HepG2 (cell line): ENCODE data around the gene CAPN12. TPM values are rescaled to one million over a fixed set of nuclear protein-coding genes. Genes with fewer than 3 reads are reported as not detected.

Experiments
- FOXC1 ChIP-seq: sonication (generic); formaldehyde crosslinking; IDR thresholded peaks from 2 replicates; pipeline ENCODE4 v1.8.0; 2022; ENCODE audit warnings: mild to moderate bottlenecking, missing genetic modification reagents, borderline replicate concordance
- HNF4A ChIP-seq: sonication (generic); formaldehyde crosslinking; IDR thresholded peaks from 2 replicates; pipeline ENCODE4 v1.4.0; 2020; ENCODE audit warnings: missing genetic modification reagents
- MIER2 ChIP-seq: IDR thresholded peaks from 2 replicates; pipeline ENCODE4 v1.6.1; 2016; ENCODE audit warnings: missing biosample characterization, missing genetic modification reagents
- RAD51 ChIP-seq: fragments of 450-650 bp; IDR thresholded peaks from 2 replicates; pipeline ENCODE4 v1.6.1; 2016; ENCODE audit warnings: borderline replicate concordance
- REXO4 ChIP-seq: sonication (generic); formaldehyde crosslinking; IDR thresholded peaks from 2 replicates; pipeline ENCODE4 v1.8.0; 2022; ENCODE audit warnings: missing genetic modification reagents, mild to moderate bottlenecking, borderline replicate concordance
- SRY ChIP-seq: sonication (generic); formaldehyde crosslinking; IDR thresholded peaks from 2 replicates; pipeline ENCODE4 v1.8.0; 2022; ENCODE audit warnings: mild to moderate bottlenecking, missing genetic modification reagents
- ZC3H4 ChIP-seq: sonication (generic); formaldehyde crosslinking; IDR thresholded peaks from 2 replicates; pipeline ENCODE4 v1.4.0; 2020; ENCODE audit warnings: missing genetic modification reagents, borderline replicate concordance
- ZNF282 ChIP-seq: fragments of 450-650 bp; IDR thresholded peaks from 2 replicates; pipeline ENCODE4 v1.6.1; 2018; ENCODE audit not compliant: partially characterized antibody
- ZNF510 ChIP-seq: sonication (generic); formaldehyde crosslinking; IDR thresholded peaks from 2 replicates; pipeline ENCODE4 v1.4.0; 2020; ENCODE audit warnings: low read depth, mild to moderate bottlenecking, missing genetic modification reagents
- polyA plus RNA-seq, 8 experiments: library from polyadenylated mRNA; depleted of rRNA in 3 of 8; stranded (reverse) in 7 of 8; unstranded in 1 of 8; fragments of >200 nt; fragmentation: Illumina TruSeq in 4 of 8; extraction: Trizol in 4 of 8; gene quantifications; 2 replicates each; pipeline versions ENCODE4 v1.2.1 to v1.2.3, GENCODE V29; 2011 to 2016; ENCODE audit warnings: low read depth in 4 of 8, missing spikeins in 1 of 8, mixed read lengths in 1 of 8; ENCODE audit not compliant: insufficient read depth in 1 of 8
- total RNA-seq, 5 experiments: library from RNA; depleted of rRNA; stranded (reverse); fragments of >200 nt; fragmentation: Illumina TruSeq; extraction: Trizol; gene quantifications; 2 replicates each; pipeline ENCODE4 v1.2.3, GENCODE V29; 2016; ENCODE audit warnings: low read depth in 1 of 5
- TF ChIP-seq, protein P1 (sequence below): sonication (generic); formaldehyde crosslinking; IDR thresholded peaks from 2 replicates; pipeline ENCODE4 v1.5.0; 2020; ENCODE audit warnings: mild to moderate bottlenecking, missing genetic modification reagents
- TF ChIP-seq, protein P2 (sequence below): IDR thresholded peaks from 2 replicates; pipeline ENCODE4 v1.4.0; 2020; ENCODE audit warnings: mild to moderate bottlenecking, missing genetic modification reagents
- TF ChIP-seq, protein P3 (sequence below): IDR thresholded peaks from 2 replicates; pipeline ENCODE4 v1.6.1; 2016
- TF ChIP-seq, protein P4 (sequence below): fragments of 450-650 bp; IDR thresholded peaks from 2 replicates; pipeline ENCODE4 v1.6.1; 2017; ENCODE audit warnings: mild to moderate bottlenecking

Gene CAPN12
- total and polyA plus RNA-seq, 2 of the 13 experiments (the other 11 are each of a cell fraction or from before 2014, with no cell fraction given): 1.6 to 13.6 TPM

DNA sequence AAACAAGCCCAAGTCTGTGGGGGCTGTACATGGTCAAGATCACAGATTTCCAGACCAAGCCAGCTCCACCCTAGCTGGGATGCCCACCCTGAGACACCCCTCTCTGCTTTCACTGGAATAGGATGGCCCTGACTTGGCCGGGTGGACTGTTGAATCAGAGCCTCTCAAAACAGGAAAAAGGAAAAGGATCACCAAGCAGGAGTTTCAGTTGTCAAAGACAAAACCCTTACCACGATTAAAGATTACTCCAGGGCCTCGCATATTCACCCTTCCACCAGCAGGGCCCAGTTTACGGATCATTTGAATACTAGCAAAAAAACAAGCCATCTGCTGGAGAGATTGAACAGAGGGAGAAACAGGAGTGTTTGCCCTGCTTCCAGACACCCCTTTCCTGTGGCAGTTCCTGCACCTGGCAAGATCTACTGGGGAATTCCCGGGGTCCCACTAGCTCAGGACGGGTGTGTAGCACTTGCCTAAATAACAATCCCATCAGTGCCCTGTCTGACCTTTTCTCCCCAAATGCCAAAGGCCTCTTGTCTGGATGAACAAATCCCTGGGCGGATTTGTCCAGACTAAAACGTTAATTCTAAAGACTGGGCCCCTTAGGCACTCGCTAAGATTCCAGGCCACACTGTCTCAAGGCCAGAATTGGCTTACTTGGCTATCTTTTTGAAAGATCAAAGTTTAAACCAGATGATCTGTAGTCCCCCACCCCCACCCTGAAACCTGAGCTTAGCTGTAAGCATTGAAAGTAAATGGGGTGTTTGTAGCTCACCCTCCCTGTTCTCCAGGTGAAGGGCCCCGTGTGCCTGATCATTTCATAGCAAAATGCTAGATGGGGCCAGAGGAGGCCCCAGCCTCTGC is 58.4 kb downstream of the CAPN12 start (continued):
- TF ChIP-seq, protein P1, sequence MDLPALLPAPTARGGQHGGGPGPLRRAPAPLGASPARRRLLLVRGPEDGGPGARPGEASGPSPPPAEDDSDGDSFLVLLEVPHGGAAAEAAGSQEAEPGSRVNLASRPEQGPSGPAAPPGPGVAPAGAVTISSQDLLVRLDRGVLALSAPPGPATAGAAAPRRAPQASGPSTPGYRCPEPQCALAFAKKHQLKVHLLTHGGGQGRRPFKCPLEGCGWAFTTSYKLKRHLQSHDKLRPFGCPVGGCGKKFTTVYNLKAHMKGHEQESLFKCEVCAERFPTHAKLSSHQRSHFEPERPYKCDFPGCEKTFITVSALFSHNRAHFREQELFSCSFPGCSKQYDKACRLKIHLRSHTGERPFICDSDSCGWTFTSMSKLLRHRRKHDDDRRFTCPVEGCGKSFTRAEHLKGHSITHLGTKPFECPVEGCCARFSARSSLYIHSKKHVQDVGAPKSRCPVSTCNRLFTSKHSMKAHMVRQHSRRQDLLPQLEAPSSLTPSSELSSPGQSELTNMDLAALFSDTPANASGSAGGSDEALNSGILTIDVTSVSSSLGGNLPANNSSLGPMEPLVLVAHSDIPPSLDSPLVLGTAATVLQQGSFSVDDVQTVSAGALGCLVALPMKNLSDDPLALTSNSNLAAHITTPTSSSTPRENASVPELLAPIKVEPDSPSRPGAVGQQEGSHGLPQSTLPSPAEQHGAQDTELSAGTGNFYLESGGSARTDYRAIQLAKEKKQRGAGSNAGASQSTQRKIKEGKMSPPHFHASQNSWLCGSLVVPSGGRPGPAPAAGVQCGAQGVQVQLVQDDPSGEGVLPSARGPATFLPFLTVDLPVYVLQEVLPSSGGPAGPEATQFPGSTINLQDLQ: no peak
- TF ChIP-seq ZC3H4 (no peak), ZNF282 (no peak), FOXC1 (CRISPR knock-in tag) (no peak), REXO4 (no peak), ZNF510 (CRISPR knock-in tag) (no peak), RAD51 (no peak), MIER2 (CRISPR knock-in tag) (no peak), HNF4A (peak; percentile 79), SRY (no peak)
- TF ChIP-seq, protein P2, sequence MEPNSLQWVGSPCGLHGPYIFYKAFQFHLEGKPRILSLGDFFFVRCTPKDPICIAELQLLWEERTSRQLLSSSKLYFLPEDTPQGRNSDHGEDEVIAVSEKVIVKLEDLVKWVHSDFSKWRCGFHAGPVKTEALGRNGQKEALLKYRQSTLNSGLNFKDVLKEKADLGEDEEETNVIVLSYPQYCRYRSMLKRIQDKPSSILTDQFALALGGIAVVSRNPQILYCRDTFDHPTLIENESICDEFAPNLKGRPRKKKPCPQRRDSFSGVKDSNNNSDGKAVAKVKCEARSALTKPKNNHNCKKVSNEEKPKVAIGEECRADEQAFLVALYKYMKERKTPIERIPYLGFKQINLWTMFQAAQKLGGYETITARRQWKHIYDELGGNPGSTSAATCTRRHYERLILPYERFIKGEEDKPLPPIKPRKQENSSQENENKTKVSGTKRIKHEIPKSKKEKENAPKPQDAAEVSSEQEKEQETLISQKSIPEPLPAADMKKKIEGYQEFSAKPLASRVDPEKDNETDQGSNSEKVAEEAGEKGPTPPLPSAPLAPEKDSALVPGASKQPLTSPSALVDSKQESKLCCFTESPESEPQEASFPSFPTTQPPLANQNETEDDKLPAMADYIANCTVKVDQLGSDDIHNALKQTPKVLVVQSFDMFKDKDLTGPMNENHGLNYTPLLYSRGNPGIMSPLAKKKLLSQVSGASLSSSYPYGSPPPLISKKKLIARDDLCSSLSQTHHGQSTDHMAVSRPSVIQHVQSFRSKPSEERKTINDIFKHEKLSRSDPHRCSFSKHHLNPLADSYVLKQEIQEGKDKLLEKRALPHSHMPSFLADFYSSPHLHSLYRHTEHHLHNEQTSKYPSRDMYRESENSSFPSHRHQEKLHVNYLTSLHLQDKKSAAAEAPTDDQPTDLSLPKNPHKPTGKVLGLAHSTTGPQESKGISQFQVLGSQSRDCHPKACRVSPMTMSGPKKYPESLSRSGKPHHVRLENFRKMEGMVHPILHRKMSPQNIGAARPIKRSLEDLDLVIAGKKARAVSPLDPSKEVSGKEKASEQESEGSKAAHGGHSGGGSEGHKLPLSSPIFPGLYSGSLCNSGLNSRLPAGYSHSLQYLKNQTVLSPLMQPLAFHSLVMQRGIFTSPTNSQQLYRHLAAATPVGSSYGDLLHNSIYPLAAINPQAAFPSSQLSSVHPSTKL: peak; percentile 64; the same call in 1 of the 2 replicates
- TF ChIP-seq, protein P3, sequence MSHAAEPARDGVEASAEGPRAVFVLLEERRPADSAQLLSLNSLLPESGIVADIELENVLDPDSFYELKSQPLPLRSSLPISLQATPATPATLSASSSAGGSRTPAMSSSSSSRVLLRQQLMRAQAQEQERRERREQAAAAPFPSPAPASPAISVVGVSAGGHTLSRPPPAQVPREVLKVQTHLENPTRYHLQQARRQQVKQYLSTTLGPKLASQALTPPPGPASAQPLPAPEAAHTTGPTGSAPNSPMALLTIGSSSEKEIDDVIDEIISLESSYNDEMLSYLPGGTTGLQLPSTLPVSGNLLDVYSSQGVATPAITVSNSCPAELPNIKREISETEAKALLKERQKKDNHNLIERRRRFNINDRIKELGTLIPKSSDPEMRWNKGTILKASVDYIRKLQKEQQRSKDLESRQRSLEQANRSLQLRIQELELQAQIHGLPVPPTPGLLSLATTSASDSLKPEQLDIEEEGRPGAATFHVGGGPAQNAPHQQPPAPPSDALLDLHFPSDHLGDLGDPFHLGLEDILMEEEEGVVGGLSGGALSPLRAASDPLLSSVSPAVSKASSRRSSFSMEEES (CRISPR knock-in tag): peak; percentile 55; the same call in 1 of the 2 replicates
- TF ChIP-seq, protein P4, sequence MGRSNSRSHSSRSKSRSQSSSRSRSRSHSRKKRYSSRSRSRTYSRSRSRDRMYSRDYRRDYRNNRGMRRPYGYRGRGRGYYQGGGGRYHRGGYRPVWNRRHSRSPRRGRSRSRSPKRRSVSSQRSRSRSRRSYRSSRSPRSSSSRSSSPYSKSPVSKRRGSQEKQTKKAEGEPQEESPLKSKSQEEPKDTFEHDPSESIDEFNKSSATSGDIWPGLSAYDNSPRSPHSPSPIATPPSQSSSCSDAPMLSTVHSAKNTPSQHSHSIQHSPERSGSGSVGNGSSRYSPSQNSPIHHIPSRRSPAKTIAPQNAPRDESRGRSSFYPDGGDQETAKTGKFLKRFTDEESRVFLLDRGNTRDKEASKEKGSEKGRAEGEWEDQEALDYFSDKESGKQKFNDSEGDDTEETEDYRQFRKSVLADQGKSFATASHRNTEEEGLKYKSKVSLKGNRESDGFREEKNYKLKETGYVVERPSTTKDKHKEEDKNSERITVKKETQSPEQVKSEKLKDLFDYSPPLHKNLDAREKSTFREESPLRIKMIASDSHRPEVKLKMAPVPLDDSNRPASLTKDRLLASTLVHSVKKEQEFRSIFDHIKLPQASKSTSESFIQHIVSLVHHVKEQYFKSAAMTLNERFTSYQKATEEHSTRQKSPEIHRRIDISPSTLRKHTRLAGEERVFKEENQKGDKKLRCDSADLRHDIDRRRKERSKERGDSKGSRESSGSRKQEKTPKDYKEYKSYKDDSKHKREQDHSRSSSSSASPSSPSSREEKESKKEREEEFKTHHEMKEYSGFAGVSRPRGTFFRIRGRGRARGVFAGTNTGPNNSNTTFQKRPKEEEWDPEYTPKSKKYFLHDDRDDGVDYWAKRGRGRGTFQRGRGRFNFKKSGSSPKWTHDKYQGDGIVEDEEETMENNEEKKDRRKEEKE: no peak
